Measurements from ENCODE around the gene RRAS.

Gene RRAS

DNA sequence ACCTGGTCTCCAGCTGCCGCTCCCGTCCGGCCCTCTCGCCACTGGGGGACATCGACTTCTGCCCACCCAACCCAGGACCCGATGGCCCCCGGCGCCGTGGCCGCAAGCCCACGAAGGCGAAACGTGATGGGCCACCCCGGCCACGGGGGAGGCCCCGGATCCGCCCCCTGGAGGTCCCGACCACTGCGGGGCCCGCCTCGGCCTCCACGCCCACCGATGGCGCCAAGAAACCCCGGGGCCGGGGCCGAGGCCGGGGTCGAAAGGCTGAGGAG lies 42.3 kb downstream of the RRAS start:
- no peak for DNase-seq (ENCODE audit: low read depth, low spot score)
- TF ChIP-seq EZH2 (IDR thresholded peaks at IDR 0.05) (no peak), FOXP2 (optimal IDR thresholded peaks at IDR 0.05; ENCODE audit: control extremely low read depth, extremely low read length, insufficient read depth) (no peak), POLR2AphosphoS5 (IDR thresholded peaks at IDR 0.05; ENCODE audit: borderline replicate concordance, low read depth, low read length) (no peak)
- peaks cover 79% of the 10 kb centered on the region for H3K36me3 ChIP-seq (ENCODE audit: insufficient read depth, low read length)
- H3K9ac ChIP-seq (ENCODE audit: insufficient read length): no peak overlapping the region
- no peak overlapping the region for H3K4me3 ChIP-seq
- H3K9me3 ChIP-seq (ENCODE audit: low read depth, low read length): no peaks in the 10 kb centered on the region
- H3K27ac ChIP-seq: no peak overlapping the region

DNA sequence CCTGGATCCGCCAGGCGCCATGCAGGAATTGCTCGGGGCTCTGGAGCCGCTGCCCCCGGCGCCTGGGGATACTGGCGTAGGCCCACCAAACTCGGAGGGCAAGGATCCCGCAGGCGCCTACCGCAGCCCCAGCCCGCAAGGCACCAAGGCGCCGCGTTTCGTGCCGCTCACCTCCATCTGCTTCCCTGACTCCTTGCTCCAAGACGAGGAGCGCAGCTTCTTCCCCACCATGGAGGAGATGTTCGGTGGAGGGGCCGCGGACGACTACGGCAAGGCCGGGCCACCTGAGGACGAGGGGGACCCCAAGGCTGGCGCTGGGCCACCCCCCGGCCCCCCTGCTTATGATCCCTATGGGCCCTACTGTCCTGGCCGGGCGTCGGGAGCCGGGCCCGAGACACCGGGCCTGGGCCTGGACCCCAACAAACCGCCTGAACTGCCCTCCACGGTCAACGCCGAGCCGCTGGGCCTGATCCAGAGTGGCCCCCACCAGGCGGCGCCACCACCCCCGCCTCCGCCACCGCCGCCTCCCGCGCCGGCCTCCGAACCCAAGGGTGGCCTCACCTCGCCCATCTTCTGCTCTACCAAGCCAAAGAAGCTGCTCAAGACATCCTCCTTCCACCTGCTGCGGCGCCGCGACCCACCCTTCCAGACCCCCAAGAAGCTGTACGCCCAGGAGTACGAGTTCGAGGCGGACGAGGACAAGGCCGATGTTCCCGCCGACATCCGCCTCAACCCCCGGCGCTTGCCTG lies 42.8 kb downstream of the RRAS start:
- H3K36me3 ChIP-seq (ENCODE audit: insufficient read depth, low read length): peaks cover 75% of the 10 kb centered on the region
- H3K27ac ChIP-seq: no peak overlapping the region
- TF ChIP-seq EZH2 (IDR thresholded peaks at IDR 0.05) (no peak), POLR2AphosphoS5 (IDR thresholded peaks at IDR 0.05; ENCODE audit: borderline replicate concordance, low read depth, low read length) (no peak), FOXP2 (optimal IDR thresholded peaks at IDR 0.05; ENCODE audit: control extremely low read depth, extremely low read length, insufficient read depth) (no peak)
- DNase-seq (ENCODE audit: low read depth, low spot score): no peak
- no peaks in the 10 kb centered on the region for H3K9me3 ChIP-seq (ENCODE audit: low read depth, low read length)
- H3K9ac ChIP-seq (ENCODE audit: insufficient read length): no peak overlapping the region
- H3K4me3 ChIP-seq: no peak overlapping the region

DNA sequence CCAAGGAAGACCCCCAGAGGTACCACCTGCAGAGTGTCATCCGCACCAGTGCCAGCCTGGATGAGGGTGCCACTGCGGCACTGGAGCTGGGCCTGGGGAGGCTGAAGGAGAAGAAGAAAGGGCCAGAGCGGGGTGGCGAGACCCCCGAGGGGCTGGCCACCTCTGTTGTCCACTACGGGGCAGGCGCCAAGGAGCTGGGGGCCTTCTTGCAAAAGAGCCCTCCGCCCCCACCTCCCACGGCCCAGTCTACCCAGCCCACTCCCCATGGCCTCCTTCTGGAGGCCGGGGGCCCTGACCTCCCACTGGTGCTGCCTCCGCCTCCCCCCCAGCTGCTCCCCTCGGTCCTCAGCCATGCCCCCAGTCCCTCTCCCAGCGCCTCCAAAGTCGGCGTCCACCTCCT lies 43.5 kb downstream of the RRAS start:
- no peak overlapping the region for H3K9ac ChIP-seq (ENCODE audit: insufficient read length)
- DNase-seq (ENCODE audit: low read depth, low spot score): no peak
- H3K9me3 ChIP-seq (ENCODE audit: low read depth, low read length): no peaks in the 10 kb centered on the region
- H3K27ac ChIP-seq: no peak overlapping the region
- peaks cover 70% of the 10 kb centered on the region for H3K36me3 ChIP-seq (ENCODE audit: insufficient read depth, low read length)
- H3K4me3 ChIP-seq: no peak overlapping the region
- no peak for TF ChIP-seq EZH2 (IDR thresholded peaks at IDR 0.05)
- TF ChIP-seq POLR2AphosphoS5 (IDR thresholded peaks at IDR 0.05; ENCODE audit: borderline replicate concordance, low read depth, low read length): no peak
- no peak for TF ChIP-seq FOXP2 (optimal IDR thresholded peaks at IDR 0.05; ENCODE audit: control extremely low read depth, extremely low read length, insufficient read depth)

DNA sequence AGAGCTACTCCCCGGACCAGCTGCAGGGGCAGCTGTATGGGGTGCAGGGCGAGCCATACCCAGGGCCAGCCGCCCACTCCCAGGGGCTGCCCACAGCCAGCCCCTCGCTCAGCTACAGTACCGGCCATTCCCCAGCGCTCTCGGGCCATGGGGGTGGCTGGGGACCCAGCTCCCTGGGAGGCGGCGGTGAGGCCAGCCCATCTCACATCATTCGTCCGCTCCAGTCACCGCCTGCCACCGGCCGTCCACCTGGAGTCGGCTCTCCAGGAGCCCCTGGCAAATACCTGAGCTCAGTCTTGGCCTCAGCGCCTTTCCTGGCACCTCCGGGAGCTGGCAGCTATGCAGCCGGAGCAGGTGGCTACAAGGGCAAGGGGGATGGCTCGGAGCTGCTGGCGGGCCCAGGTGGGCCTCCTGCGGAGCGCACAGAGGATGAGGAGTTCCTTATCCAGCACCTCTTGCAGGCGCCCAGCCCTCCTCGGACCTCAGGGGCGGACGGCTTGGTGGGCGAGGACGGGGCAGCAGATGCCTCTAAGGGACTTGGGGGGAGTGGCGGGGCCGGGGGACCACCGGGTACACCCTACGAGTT lies 44.0 kb downstream of the RRAS start:
- Histone ChIP-seq H3K9me3 (ENCODE audit: low read depth, low read length) (no peaks in the 10 kb centered on the region), H3K9ac (ENCODE audit: insufficient read length) (no peak overlapping the region), H3K27ac (no peak overlapping the region), H3K4me3 (no peak overlapping the region), H3K36me3 (ENCODE audit: insufficient read depth, low read length) (peaks cover 65% of the 10 kb centered on the region)
- TF ChIP-seq FOXP2 (optimal IDR thresholded peaks at IDR 0.05; ENCODE audit: control extremely low read depth, extremely low read length, insufficient read depth) (no peak), POLR2AphosphoS5 (IDR thresholded peaks at IDR 0.05; ENCODE audit: borderline replicate concordance, low read depth, low read length) (no peak), EZH2 (IDR thresholded peaks at IDR 0.05) (no peak)
- DNase-seq (ENCODE audit: low read depth, low spot score): no peak

DNA sequence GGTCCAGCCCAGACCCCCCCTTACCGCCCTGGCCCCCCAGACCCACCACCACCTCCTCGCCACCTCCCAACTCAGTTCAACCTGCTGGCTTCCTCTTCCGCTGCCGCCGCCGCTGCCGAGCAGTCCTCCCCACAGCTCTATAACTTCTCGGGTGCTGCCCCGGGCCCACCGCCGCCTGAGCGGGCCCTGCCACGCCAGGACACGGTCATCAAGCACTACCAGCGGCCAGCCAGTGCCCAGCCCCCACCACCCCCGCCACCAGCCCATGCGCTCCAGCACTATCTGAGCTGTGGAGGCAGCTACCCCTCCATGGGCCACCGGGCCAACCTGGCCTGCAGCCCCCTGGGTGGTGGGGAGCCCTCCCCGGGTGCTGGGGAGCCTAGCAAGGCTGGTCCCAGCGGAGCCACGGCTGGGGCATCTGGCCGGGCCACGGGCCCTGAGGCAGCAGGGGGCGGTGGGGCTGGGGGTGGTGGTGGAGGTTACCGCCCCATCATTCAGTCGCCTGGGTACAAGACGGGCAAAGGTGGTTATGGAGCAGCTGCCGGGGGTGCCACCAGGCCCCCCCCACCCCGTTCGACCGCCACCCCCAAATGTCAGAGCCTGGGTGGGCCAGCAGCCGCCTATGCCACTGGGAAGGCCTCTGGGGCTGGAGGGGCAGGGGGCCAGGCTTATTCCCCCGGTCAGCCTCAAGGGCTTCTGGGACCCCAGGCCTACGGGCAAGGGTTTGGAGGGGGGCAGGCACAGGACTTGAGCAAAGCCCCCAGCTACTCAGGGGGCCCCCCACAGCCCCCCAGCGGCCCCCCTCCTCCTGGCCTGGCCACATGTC lies 44.7 kb downstream of the RRAS start:
- Histone ChIP-seq H3K4me3 (no peak overlapping the region), H3K9me3 (ENCODE audit: low read depth, low read length) (no peaks in the 10 kb centered on the region), H3K36me3 (ENCODE audit: insufficient read depth, low read length) (peaks cover 60% of the 10 kb centered on the region), H3K9ac (ENCODE audit: insufficient read length) (no peak overlapping the region), H3K27ac (no peak overlapping the region)
- no peak for DNase-seq (ENCODE audit: low read depth, low spot score)
- TF ChIP-seq FOXP2 (optimal IDR thresholded peaks at IDR 0.05; ENCODE audit: control extremely low read depth, extremely low read length, insufficient read depth): no peak
- TF ChIP-seq EZH2 (IDR thresholded peaks at IDR 0.05): no peak
- TF ChIP-seq POLR2AphosphoS5 (IDR thresholded peaks at IDR 0.05; ENCODE audit: borderline replicate concordance, low read depth, low read length): no peak

DNA sequence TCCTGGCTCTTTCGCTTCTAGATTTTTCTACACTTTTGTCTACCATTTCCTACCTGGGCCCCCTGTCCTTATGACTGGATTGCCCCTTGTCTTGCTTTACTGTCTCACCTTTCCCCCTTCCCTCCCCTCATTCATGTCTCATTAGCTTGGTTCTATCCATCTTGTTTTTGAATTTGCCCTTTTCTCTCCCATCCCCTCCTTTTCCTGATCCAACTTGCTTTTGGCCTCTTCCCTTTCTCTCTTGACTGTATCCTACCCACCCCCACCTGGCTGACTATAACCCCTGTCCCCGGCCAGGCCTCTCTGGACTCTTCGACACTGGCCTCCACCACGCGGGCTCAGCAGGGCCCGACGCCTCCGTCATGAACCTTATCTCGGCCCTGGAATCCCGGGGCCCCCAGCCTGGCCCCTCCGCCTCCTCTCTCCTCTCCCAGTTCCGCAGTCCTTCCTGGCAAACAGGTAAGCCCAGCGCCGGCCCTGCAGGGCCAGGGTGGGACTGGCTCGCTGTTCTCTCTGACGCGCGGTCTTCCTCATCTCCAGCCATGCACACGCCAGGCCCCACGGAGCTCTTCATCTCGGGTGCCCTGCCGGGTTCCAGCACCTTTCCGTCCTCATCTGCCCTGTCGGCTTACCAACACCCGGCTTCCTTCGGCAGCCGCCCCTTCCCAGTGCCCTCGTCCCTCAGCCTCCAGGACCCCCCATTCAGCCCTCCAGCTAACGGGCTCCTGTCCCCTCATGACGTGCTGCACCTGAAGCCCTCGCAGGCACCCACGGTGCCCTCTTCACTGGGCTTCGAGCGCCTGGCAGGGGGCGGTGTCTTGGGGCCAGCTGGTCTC lies 45.6 kb downstream of the RRAS start:
- peaks cover 51% of the 10 kb centered on the region for H3K36me3 ChIP-seq (ENCODE audit: insufficient read depth, low read length)
- TF ChIP-seq FOXP2 (optimal IDR thresholded peaks at IDR 0.05; ENCODE audit: control extremely low read depth, extremely low read length, insufficient read depth): no peak
- no peak for TF ChIP-seq POLR2AphosphoS5 (IDR thresholded peaks at IDR 0.05; ENCODE audit: borderline replicate concordance, low read depth, low read length)
- TF ChIP-seq EZH2 (IDR thresholded peaks at IDR 0.05): no peak
- DNase-seq (ENCODE audit: low read depth, low spot score): no peak
- H3K9ac ChIP-seq (ENCODE audit: insufficient read length): no peak overlapping the region
- peak overlapping the region; percentile 27; the same call in 1 of the 2 replicates for H3K27ac ChIP-seq
- no peak overlapping the region for H3K4me3 ChIP-seq
- H3K9me3 ChIP-seq (ENCODE audit: low read depth, low read length): no peaks in the 10 kb centered on the region

DNA sequence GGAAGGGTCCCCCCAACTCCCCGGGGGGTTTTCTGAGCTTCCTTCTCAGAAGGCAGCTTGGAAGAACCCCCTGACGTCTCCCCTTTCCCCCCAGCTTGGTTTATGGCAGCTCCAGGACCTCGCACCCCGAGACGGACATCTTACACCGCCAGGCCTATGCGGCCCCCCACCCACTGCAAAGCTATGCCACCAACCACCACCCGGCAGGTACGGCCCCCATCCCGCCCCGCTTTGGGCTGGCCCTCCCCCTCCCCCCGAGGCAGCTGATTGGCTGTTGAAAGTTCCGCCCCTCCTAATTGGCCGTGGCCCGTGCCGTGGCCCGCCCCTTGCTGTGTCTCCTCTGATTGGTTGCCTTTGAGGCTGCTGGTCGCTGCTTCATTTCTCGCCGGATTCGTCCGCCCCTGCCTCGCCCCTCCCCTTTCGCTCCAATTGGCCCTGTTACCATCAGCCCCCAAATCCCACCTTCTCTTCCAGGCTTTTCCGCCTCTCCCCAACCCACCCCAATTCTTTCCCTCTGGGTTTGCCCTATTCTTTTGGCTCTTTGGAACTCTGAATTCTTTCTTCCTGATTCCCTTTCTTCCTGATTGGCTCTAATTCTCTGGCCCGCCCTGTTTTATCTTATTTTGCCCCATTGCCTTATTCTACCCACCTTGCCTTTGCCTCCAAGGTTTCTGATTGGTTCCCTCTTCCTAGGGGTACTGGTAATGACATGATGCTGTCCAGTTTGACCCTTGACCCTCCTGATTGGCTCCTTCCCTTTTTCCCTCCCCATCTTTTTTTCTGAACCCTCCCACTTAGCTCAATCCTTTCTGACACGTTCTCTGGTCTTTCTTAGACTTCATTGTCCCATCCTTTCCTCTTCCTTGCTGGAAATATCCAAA lies 46.5 kb downstream of the RRAS start:
- peaks cover 42% of the 10 kb centered on the region for H3K36me3 ChIP-seq (ENCODE audit: insufficient read depth, low read length)
- peak overlapping the region; percentile 100 for H3K4me3 ChIP-seq
- H3K27ac ChIP-seq: peak overlapping the region; percentile 81; the same call in 1 of the 2 replicates
- no peaks in the 10 kb centered on the region for H3K9me3 ChIP-seq (ENCODE audit: low read depth, low read length)
- peak overlapping the region; percentile 78 for H3K9ac ChIP-seq (ENCODE audit: insufficient read length)
- DNase-seq (ENCODE audit: low read depth, low spot score): peak; percentile 81
- TF ChIP-seq POLR2AphosphoS5 (IDR thresholded peaks at IDR 0.05; ENCODE audit: borderline replicate concordance, low read depth, low read length): peak; percentile 49; the same call in 1 of the 2 replicates
- TF ChIP-seq FOXP2 (optimal IDR thresholded peaks at IDR 0.05; ENCODE audit: control extremely low read depth, extremely low read length, insufficient read depth): no peak
